Activated CD4-positive, alpha-beta T cell treated with anti-CD3 and anti-CD28 coated beads, Interleukin-2, Interleukin-6, amounts not matched to agents 100 ng/mL and 50 ng/mL, durations not matched to agents 16 hours and 8 hours (primary cell): Measurements from ENCODE around the gene MAGI1.

Experiments
- DNase-seq: peaks from one replicate; pipeline ENCODE4 v3.0.0-alpha.2; 2020

The MAGI1 gene

GRCh38 chr3:65702202-65702601 is 336.5 kb downstream of the MAGI1 start:
- DNase-seq, result no peak

GRCh38 chr3:65701516-65701915 is 337.2 kb downstream of the MAGI1 start:
- no peak for DNase-seq

- no peak for DNase-seq
Observed at GRCh38 chr3:65689436-65689835, 349.3 kb downstream of the MAGI1 start.

- no peak for DNase-seq
Observed at GRCh38 chr3:65687741-65688140, 351.0 kb downstream of the MAGI1 start.

GRCh38 chr3:65685621-65686235 is 353.0 kb downstream of the MAGI1 start:
- no peak for DNase-seq

- DNase-seq, result no peak
Observed at GRCh38 chr3:65678516-65678915, 360.2 kb downstream of the MAGI1 start.

- DNase-seq, result no peak
Observed at GRCh38 chr3:65677486-65678010, 361.2 kb downstream of the MAGI1 start.

- DNase-seq, result no peak
Observed at GRCh38 chr3:65676580-65676979, 362.1 kb downstream of the MAGI1 start.

GRCh38 chr3:65675011-65675410 is 363.7 kb downstream of the MAGI1 start:
- DNase-seq, result no peak

- no peak for DNase-seq
Observed at GRCh38 chr3:65674226-65674625, 364.5 kb downstream of the MAGI1 start.

- peak; percentile 32 for DNase-seq
Observed at GRCh38 chr3:65672871-65673815, 365.6 kb downstream of the MAGI1 start.

- no peak for DNase-seq
Observed at GRCh38 chr3:65672061-65672460, 366.7 kb downstream of the MAGI1 start.

- no peak for DNase-seq
Observed at GRCh38 chr3:65671004-65671403, 367.7 kb downstream of the MAGI1 start.

GRCh38 chr3:65669163-65669875 is 369.4 kb downstream of the MAGI1 start:
- DNase-seq, result no peak

- no peak for DNase-seq
Observed at GRCh38 chr3:65667963-65668362, 370.8 kb downstream of the MAGI1 start.

- no peak for DNase-seq
Observed at GRCh38 chr3:65666448-65667091, 372.1 kb downstream of the MAGI1 start.

- no peak for DNase-seq
Observed at GRCh38 chr3:65665915-65666314, 372.8 kb downstream of the MAGI1 start.

GRCh38 chr3:65664931-65665330 is 373.8 kb downstream of the MAGI1 start:
- no peak for DNase-seq

GRCh38 chr3:65664446-65664845 is 374.3 kb downstream of the MAGI1 start:
- no peak for DNase-seq

- no peak for DNase-seq
Observed at GRCh38 chr3:65662095-65662494, 376.6 kb downstream of the MAGI1 start.

- DNase-seq, result no peak
Observed at GRCh38 chr3:65660000-65660598, 378.6 kb downstream of the MAGI1 start.

GRCh38 chr3:65659396-65659795 is 379.3 kb downstream of the MAGI1 start:
- DNase-seq, result no peak
